ENCODE measurements around the gene SMIM32. TPM values are rescaled to one million over a fixed set of nuclear protein-coding genes. Genes with fewer than 3 reads are reported as not detected.

The SMIM32 gene
- total and polyA plus RNA-seq, 9 donors = 0.13 TPM; not detected in 8

GRCh38 chr5:136200761-136201160, 7.8 kb upstream of the SMIM32 start:
- no peak overlapping the region for H3K27ac ChIP-seq
- H3K36me3 ChIP-seq = no peaks in the 10 kb centered on the region
- H3K27me3 ChIP-seq = no peaks in the 10 kb centered on the region
- WGBS, 3 donors = 72 to 82% (median 80%) methylated on average over 3 of the region's 3 CpGs
- H3K4me1 ChIP-seq (ENCODE audit: insufficient read depth) = no peaks in the 10 kb centered on the region
- intact Hi-C loops (cut with DNase I) = no loop called here
- H3K9me3 ChIP-seq = no peaks in the 10 kb centered on the region
- TF ChIP-seq POLR2A (IDR thresholded peaks at IDR 0.05) = no peak
- TF ChIP-seq EP300 (IDR thresholded peaks at IDR 0.05) = no peak
- TF ChIP-seq, protein P1, sequence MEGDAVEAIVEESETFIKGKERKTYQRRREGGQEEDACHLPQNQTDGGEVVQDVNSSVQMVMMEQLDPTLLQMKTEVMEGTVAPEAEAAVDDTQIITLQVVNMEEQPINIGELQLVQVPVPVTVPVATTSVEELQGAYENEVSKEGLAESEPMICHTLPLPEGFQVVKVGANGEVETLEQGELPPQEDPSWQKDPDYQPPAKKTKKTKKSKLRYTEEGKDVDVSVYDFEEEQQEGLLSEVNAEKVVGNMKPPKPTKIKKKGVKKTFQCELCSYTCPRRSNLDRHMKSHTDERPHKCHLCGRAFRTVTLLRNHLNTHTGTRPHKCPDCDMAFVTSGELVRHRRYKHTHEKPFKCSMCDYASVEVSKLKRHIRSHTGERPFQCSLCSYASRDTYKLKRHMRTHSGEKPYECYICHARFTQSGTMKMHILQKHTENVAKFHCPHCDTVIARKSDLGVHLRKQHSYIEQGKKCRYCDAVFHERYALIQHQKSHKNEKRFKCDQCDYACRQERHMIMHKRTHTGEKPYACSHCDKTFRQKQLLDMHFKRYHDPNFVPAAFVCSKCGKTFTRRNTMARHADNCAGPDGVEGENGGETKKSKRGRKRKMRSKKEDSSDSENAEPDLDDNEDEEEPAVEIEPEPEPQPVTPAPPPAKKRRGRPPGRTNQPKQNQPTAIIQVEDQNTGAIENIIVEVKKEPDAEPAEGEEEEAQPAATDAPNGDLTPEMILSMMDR (IDR thresholded peaks at IDR 0.05) = no peak
- no peak for DNase-seq
- no peak overlapping the region for H3K4me3 ChIP-seq

- DNase-seq = no peak
- Histone ChIP-seq H3K4me1 (ENCODE audit: insufficient read depth) (no peaks in the 10 kb centered on the region), H3K36me3 (no peaks in the 10 kb centered on the region), H3K27ac (no peak overlapping the region), H3K9me3 (no peaks in the 10 kb centered on the region), H3K4me3 (no peak overlapping the region), H3K27me3 (no peaks in the 10 kb centered on the region)
- TF ChIP-seq POLR2A (IDR thresholded peaks at IDR 0.05) (no peak), EP300 (IDR thresholded peaks at IDR 0.05) (no peak)
- TF ChIP-seq, protein P1 (IDR thresholded peaks at IDR 0.05) = no peak
- intact Hi-C loops (cut with DNase I) = no loop called here
- WGBS, 3 donors = 61 to 71% (median 66%) methylated on average over 4 of the region's 4 CpGs
These were observed 7.2 kb upstream of the SMIM32 start for GRCh38 chr5:136200130-136200529.

- intact Hi-C loops (cut with DNase I) = no loop called here
- H3K9me3 ChIP-seq = no peaks in the 10 kb centered on the region
- H3K4me1 ChIP-seq (ENCODE audit: insufficient read depth) = no peaks in the 10 kb centered on the region
- no peaks in the 10 kb centered on the region for H3K36me3 ChIP-seq
- no peak for DNase-seq
- H3K4me3 ChIP-seq = no peak overlapping the region
- H3K27me3 ChIP-seq = no peaks in the 10 kb centered on the region
- H3K27ac ChIP-seq = no peak overlapping the region
- 92 to 94% (median 93%) methylated on average over 7 of the region's 7 CpGs for WGBS, 3 donors
- TF ChIP-seq POLR2A (IDR thresholded peaks at IDR 0.05) (no peak), EP300 (IDR thresholded peaks at IDR 0.05) (no peak)
These were observed 6.4 kb upstream of the SMIM32 start for GRCh38 chr5:136199408-136199807.

DNA sequence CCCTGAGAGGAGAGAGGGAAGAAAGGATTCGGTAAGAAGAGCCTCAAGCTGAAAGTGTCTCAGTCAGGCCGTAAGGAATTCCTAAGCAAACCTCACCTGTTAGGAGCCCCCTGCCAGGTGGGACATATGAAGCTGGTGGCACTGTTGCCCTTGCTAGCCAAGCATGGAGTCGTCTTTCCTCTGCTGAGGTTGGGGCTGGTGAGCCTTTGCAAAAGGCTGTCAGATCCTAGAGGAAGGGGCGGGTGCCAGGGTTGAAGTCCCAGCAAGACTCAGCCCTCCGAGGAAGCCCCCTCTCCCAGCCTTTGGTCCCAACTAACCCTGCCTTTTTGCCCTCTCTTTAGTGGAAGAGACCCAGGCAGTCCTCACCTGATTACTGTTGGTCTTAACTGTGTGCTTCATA, 5.5 kb upstream of the SMIM32 start:
- no peaks in the 10 kb centered on the region for H3K4me1 ChIP-seq (ENCODE audit: insufficient read depth)
- peaks cover under 1% of the 10 kb centered on the region for H3K27me3 ChIP-seq
- intact Hi-C loops (cut with DNase I) = no loop called here
- H3K9me3 ChIP-seq = no peaks in the 10 kb centered on the region
- TF ChIP-seq POLR2A (IDR thresholded peaks at IDR 0.05) (no peak), EP300 (IDR thresholded peaks at IDR 0.05) (no peak)
- TF ChIP-seq, protein P1 (IDR thresholded peaks at IDR 0.05) = no peak
- no peak for DNase-seq
- H3K27ac ChIP-seq = no peak overlapping the region
- no peaks in the 10 kb centered on the region for H3K36me3 ChIP-seq
- no peak overlapping the region for H3K4me3 ChIP-seq
- WGBS, 3 donors = 82 to 89% (median 87%) methylated on average over 5 of the region's 5 CpGs

DNA sequence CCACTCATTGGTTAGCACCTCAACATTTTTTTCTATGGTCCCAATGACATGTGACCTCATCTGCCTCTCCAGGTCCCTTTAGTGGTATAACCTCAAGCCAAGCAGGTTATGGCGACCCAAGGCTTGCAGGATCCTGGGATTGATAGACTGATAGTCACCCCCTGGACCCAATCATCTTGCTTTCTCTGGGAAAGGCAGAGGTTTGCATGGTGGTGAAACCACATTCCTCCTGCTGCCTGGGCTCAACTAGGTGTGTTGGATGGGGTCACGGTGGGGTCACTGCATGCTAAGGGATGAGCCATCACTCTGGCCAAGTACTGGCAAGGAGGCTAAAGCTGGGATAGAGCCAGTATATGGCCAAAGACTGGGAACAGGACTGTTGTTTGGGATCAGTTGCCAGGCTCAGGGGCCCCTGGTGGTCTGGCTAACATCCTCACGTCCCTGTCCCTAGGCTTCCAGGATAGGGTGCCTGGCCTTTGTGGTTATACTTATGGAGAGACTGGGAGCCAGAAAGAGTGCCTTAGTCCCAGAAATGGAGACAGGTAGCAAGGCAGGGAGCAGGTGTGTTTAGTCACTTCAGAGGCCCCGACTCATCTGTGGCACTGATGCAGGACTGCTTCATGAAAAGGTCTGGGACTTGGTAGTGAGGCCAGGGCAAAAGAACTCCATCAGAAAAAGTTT, 4.6 kb upstream of the SMIM32 start:
- intact Hi-C loops (cut with DNase I) = no loop called here
- H3K4me3 ChIP-seq = no peak overlapping the region
- no peaks in the 10 kb centered on the region for H3K9me3 ChIP-seq
- 91 to 97% (median 91%) methylated on average over 4 of the region's 4 CpGs for WGBS, 3 donors
- H3K27me3 ChIP-seq = peaks cover 2% of the 10 kb centered on the region
- H3K36me3 ChIP-seq = no peaks in the 10 kb centered on the region
- H3K27ac ChIP-seq = no peak overlapping the region
- TF ChIP-seq, protein P1 (IDR thresholded peaks at IDR 0.05) = no peak
- TF ChIP-seq EP300 (IDR thresholded peaks at IDR 0.05) (no peak), POLR2A (IDR thresholded peaks at IDR 0.05) (no peak)
- no peak for DNase-seq
- H3K4me1 ChIP-seq (ENCODE audit: insufficient read depth) = no peaks in the 10 kb centered on the region
